ENCODE data around the gene ANKRD55.
"Not testable (repeated sequence)": the region's sequence is repeated elsewhere in the genome, so short reads cannot be mapped to it uniquely, and the experiment has no call there.

Gene ANKRD55

GRCh38 chr5:56259002-56259511 is 25.9 kb upstream of the ANKRD55 start:
- H2AFZ ChIP-seq (ENCODE audit: low read length): no peak overlapping the region
- no peak overlapping the region for H3K18ac ChIP-seq (ENCODE audit: low read length)
- H3K23ac ChIP-seq (ENCODE audit: low read depth, low read length, poor library complexity): no peak overlapping the region
- no peak overlapping the region for H2BK120ac ChIP-seq (ENCODE audit: low read depth, low read length)
- no peak overlapping the region for H4K91ac ChIP-seq (ENCODE audit: low read depth, low read length, poor library complexity)
- H3K36me3 ChIP-seq (replicated peaks in 1 of 2; ENCODE audit: control insufficient read depth in 2 of 2, insufficient read depth in 2 of 2, low read length in 2 of 2): no peaks in the 10 kb centered on the region
- H3K9me3 ChIP-seq (replicated peaks in 1 of 2; ENCODE audit: control insufficient read depth in 2 of 2, insufficient read depth in 1 of 2, low read depth in 1 of 2, low read length in 2 of 2): no peaks in the 10 kb centered on the region
- H2BK12ac ChIP-seq (ENCODE audit: low read length): no peak overlapping the region
- no peak overlapping the region for H3K4me2 ChIP-seq (ENCODE audit: insufficient read depth, low read length, poor library complexity, severe bottlenecking)
- no peak overlapping the region for H3K27ac ChIP-seq (replicated peaks; ENCODE audit: low read length)
- no peak overlapping the region for H3K9ac ChIP-seq (ENCODE audit: low read depth, low read length, poor library complexity)
- no peak overlapping the region for H3K14ac ChIP-seq (ENCODE audit: low read length)
- H3K79me1 ChIP-seq (ENCODE audit: low read depth, low read length): no peaks in the 10 kb centered on the region
- H2BK15ac ChIP-seq (ENCODE audit: low read length): no peak overlapping the region
- no peak overlapping the region for H3K4ac ChIP-seq (ENCODE audit: low read length)
- peaks cover 0 to 5% of the 10 kb centered on the region in 2 donors for H3K4me1 ChIP-seq (ENCODE audit: control insufficient read depth in 2 of 2, insufficient read depth in 1 of 2, low read depth in 1 of 2, low read length in 2 of 2)
- no peak overlapping the region for H2AK5ac ChIP-seq (ENCODE audit: low read depth, low read length)
- H2BK5ac ChIP-seq (ENCODE audit: low read length): no peak overlapping the region
- no peak overlapping the region for H4K8ac ChIP-seq (ENCODE audit: low read depth, low read length)
- no peak overlapping the region for H3K4me3 ChIP-seq (ENCODE audit: low read length in 2 of 2)
- no peak for DNase-seq (ENCODE audit: low spot score)
- no CpG with 5 or more reads among the region's 2 CpGs for WGBS, 2 donors (ENCODE audit: extremely low coverage in 2 of 2, insufficient read length in 2 of 2, insufficient replicate concordance in 1 of 2)
- no peaks in the 10 kb centered on the region for H3K27me3 ChIP-seq (ENCODE audit: control insufficient read depth in 3 of 3, insufficient read depth in 3 of 3, low read depth in 1 of 3, low read length in 3 of 3)

- not testable (repeated sequence) for H2AK5ac ChIP-seq (ENCODE audit: low read depth, low read length); H3K4me1 ChIP-seq (ENCODE audit: control insufficient read depth in 2 of 2, insufficient read depth in 1 of 2, low read depth in 1 of 2, low read length in 2 of 2); DNase-seq (ENCODE audit: low spot score); H3K79me1 ChIP-seq (ENCODE audit: low read depth, low read length); H3K27me3 ChIP-seq (ENCODE audit: control insufficient read depth in 3 of 3, insufficient read depth in 3 of 3, low read depth in 1 of 3, low read length in 3 of 3); H3K18ac ChIP-seq (ENCODE audit: low read length); H2BK5ac ChIP-seq (ENCODE audit: low read length); H2BK12ac ChIP-seq (ENCODE audit: low read length); H2BK15ac ChIP-seq (ENCODE audit: low read length); H3K36me3 ChIP-seq (replicated peaks in 1 of 2; ENCODE audit: control insufficient read depth in 2 of 2, insufficient read depth in 2 of 2, low read length in 2 of 2); H2BK120ac ChIP-seq (ENCODE audit: low read depth, low read length); H2AFZ ChIP-seq (ENCODE audit: low read length); H3K4ac ChIP-seq (ENCODE audit: low read length); H4K8ac ChIP-seq (ENCODE audit: low read depth, low read length); H3K4me3 ChIP-seq (ENCODE audit: low read length in 2 of 2); H3K27ac ChIP-seq (replicated peaks; ENCODE audit: low read length); H3K23ac ChIP-seq (ENCODE audit: low read depth, low read length, poor library complexity); H3K9ac ChIP-seq (ENCODE audit: low read depth, low read length, poor library complexity); H4K91ac ChIP-seq (ENCODE audit: low read depth, low read length, poor library complexity); H3K4me2 ChIP-seq (ENCODE audit: insufficient read depth, low read length, poor library complexity, severe bottlenecking); H3K14ac ChIP-seq (ENCODE audit: low read length); H3K9me3 ChIP-seq (replicated peaks in 1 of 2; ENCODE audit: control insufficient read depth in 2 of 2, insufficient read depth in 1 of 2, low read depth in 1 of 2, low read length in 2 of 2)
- WGBS, 2 donors (ENCODE audit: extremely low coverage in 2 of 2, insufficient read length in 2 of 2, insufficient replicate concordance in 1 of 2): no CpG with 5 or more reads among the region's 30 CpGs
Measured at GRCh38 chr5:56257763-56258529, 24.8 kb upstream of the ANKRD55 start.

GRCh38 chr5:56257010-56257409 is 23.9 kb upstream of the ANKRD55 start:
- Histone ChIP-seq H2BK120ac (ENCODE audit: low read depth, low read length) (no peak overlapping the region), H3K27me3 (ENCODE audit: control insufficient read depth in 3 of 3, insufficient read depth in 3 of 3, low read depth in 1 of 3, low read length in 3 of 3) (no peaks in the 10 kb centered on the region), H3K4me2 (ENCODE audit: insufficient read depth, low read length, poor library complexity, severe bottlenecking) (no peak overlapping the region), H3K4me3 (ENCODE audit: low read length in 2 of 2) (no peak overlapping the region), H3K9ac (ENCODE audit: low read depth, low read length, poor library complexity) (no peak overlapping the region), H4K8ac (ENCODE audit: low read depth, low read length) (no peak overlapping the region), H3K79me1 (ENCODE audit: low read depth, low read length) (no peaks in the 10 kb centered on the region), H2BK15ac (ENCODE audit: low read length) (no peak overlapping the region), H3K27ac (replicated peaks; ENCODE audit: low read length) (no peak overlapping the region), H2AFZ (ENCODE audit: low read length) (no peak overlapping the region), H3K23ac (ENCODE audit: low read depth, low read length, poor library complexity) (no peak overlapping the region), H2AK5ac (ENCODE audit: low read depth, low read length) (no peak overlapping the region), H3K4me1 (ENCODE audit: control insufficient read depth in 2 of 2, insufficient read depth in 1 of 2, low read depth in 1 of 2, low read length in 2 of 2) (no peaks in the 10 kb centered on the region), H3K4ac (ENCODE audit: low read length) (no peak overlapping the region), H2BK12ac (ENCODE audit: low read length) (no peak overlapping the region), H3K18ac (ENCODE audit: low read length) (no peak overlapping the region), H4K91ac (ENCODE audit: low read depth, low read length, poor library complexity) (no peak overlapping the region), H3K14ac (ENCODE audit: low read length) (no peak overlapping the region), H3K9me3 (replicated peaks in 1 of 2; ENCODE audit: control insufficient read depth in 2 of 2, insufficient read depth in 1 of 2, low read depth in 1 of 2, low read length in 2 of 2) (no peaks in the 10 kb centered on the region), H3K36me3 (replicated peaks in 1 of 2; ENCODE audit: control insufficient read depth in 2 of 2, insufficient read depth in 2 of 2, low read length in 2 of 2) (no peaks in the 10 kb centered on the region), H2BK5ac (ENCODE audit: low read length) (no peak overlapping the region)
- no peak for DNase-seq (ENCODE audit: low spot score)

GRCh38 chr5:56255502-56255901 is 22.4 kb upstream of the ANKRD55 start:
- Histone ChIP-seq H2BK12ac (ENCODE audit: low read length) (no peak overlapping the region), H2AFZ (ENCODE audit: low read length) (no peak overlapping the region), H3K9me3 (replicated peaks in 1 of 2; ENCODE audit: control insufficient read depth in 2 of 2, insufficient read depth in 1 of 2, low read depth in 1 of 2, low read length in 2 of 2) (no peaks in the 10 kb centered on the region), H3K23ac (ENCODE audit: low read depth, low read length, poor library complexity) (no peak overlapping the region), H3K14ac (ENCODE audit: low read length) (no peak overlapping the region), H3K27ac (replicated peaks; ENCODE audit: low read length) (no peak overlapping the region), H2AK5ac (ENCODE audit: low read depth, low read length) (no peak overlapping the region), H2BK15ac (ENCODE audit: low read length) (no peak overlapping the region), H3K27me3 (ENCODE audit: control insufficient read depth in 3 of 3, insufficient read depth in 3 of 3, low read depth in 1 of 3, low read length in 3 of 3) (no peaks in the 10 kb centered on the region), H3K36me3 (replicated peaks in 1 of 2; ENCODE audit: control insufficient read depth in 2 of 2, insufficient read depth in 2 of 2, low read length in 2 of 2) (no peaks in the 10 kb centered on the region), H3K4ac (ENCODE audit: low read length) (no peak overlapping the region), H3K18ac (ENCODE audit: low read length) (no peak overlapping the region), H3K4me2 (ENCODE audit: insufficient read depth, low read length, poor library complexity, severe bottlenecking) (no peak overlapping the region), H2BK120ac (ENCODE audit: low read depth, low read length) (no peak overlapping the region), H3K79me1 (ENCODE audit: low read depth, low read length) (no peaks in the 10 kb centered on the region), H3K4me3 (ENCODE audit: low read length in 2 of 2) (no peak overlapping the region), H4K91ac (ENCODE audit: low read depth, low read length, poor library complexity) (no peak overlapping the region), H3K4me1 (ENCODE audit: control insufficient read depth in 2 of 2, insufficient read depth in 1 of 2, low read depth in 1 of 2, low read length in 2 of 2) (no peaks in the 10 kb centered on the region), H2BK5ac (ENCODE audit: low read length) (no peak overlapping the region), H4K8ac (ENCODE audit: low read depth, low read length) (no peak overlapping the region), H3K9ac (ENCODE audit: low read depth, low read length, poor library complexity) (no peak overlapping the region)
- no CpG with 5 or more reads among the region's 1 CpG for WGBS, 2 donors (ENCODE audit: extremely low coverage in 2 of 2, insufficient read length in 2 of 2, insufficient replicate concordance in 1 of 2)
- DNase-seq (ENCODE audit: low spot score): no peak
